ENCODE data around the gene NPIPB2.

NPIPB2 gene

DNA sequence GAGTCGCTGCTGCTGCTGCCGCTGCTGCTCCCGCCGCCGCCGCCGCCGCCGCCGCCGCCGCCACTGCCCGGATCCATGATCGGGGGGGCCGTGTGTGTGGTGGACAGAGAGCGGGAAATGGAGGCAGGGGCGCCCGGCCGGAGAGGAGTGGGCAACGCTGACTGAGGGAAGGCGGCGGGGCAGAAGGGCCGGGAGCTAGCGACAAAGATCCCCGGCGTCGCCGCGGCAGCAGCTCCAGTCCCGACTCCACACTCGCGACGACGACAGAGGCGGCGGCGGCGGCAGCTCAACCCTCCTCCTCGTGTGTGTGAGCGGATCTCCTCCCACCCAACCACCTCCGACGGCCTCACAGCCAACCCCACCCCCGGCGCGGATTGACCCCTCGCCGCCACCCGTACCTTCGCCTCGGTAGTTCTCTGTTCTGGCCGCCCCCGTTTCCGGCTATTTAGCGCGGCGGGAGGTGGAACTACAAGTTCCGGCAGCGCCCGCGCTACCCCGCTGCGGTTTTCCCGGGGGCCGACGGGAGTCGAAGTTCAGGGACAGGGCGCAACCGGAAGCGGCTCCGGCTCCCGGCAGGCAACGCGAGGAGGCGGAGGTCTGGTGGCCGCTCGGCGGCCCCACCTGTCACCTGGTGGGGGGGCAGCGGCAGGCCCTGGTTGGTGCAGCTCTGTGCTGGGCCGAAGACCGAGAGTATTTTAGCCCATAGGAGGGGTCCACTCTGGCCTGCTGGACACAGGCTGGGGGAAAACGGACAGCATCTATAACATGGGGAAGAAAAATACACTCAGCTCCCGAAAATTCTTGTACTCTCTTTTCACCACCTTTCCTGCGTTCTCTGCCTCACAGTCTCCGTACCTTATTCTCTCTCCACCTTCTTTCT is 26.0 kb downstream of the NPIPB2 start, which contains the start of gene GSPT1:
Gene GSPT1, minus strand, starts transcription at position 313 of the 880 bp plus-strand sequence. Its CDS starts 236 bp downstream, at position 77.
- WGBS (ENCODE audit: insufficient coverage): 3% methylated on average over 62 of the region's 84 CpGs
- H3K27ac ChIP-seq (ENCODE audit: insufficient read depth in 1 of 2, low read depth in 1 of 2, low read length in 2 of 2, poor library complexity in 1 of 2, severe bottlenecking in 2 of 2): peak within 1 kb of the TSS; percentile 46 to 83
- ChIA-PET POLR2A (no interaction called here), CTCF (interaction anchor here (0.9 to 1.4 kb wide), 2 partner anchors 9 kb away, joined by 3 to 4 read pairs; no protein-coding TSS in a partner anchor)
- peak; percentile 99 for DNase-seq
- H3K9me3 ChIP-seq (ENCODE audit: control extremely low read depth in 1 of 5, control insufficient read depth in 4 of 5, insufficient read depth in 2 of 5, low read depth in 1 of 5, low read length in 4 of 5): no peaks in the 10 kb centered on the region
- H3K27me3 ChIP-seq (replicated peaks in 2 of 5; ENCODE audit: control insufficient read depth in 4 of 5, insufficient read depth in 5 of 5, low read length in 4 of 5): no peaks in the 10 kb centered on the region
- peaks cover 8 to 29% (median 25%) of the 10 kb centered on the region in 4 experiments for H3K4me1 ChIP-seq (ENCODE audit: control extremely low read depth in 1 of 4, control insufficient read depth in 4 of 4, insufficient read depth in 4 of 4, low read length in 3 of 4)
- peaks cover 0 to under 1% (median 0%) of the 10 kb centered on the region in 4 experiments for H3K36me3 ChIP-seq (ENCODE audit: control insufficient read depth in 4 of 4, insufficient read depth in 4 of 4, low read length in 3 of 4)
- H3K4me3 ChIP-seq (ENCODE audit: control insufficient read depth in 1 of 7, extremely low read depth in 1 of 7, insufficient read depth in 4 of 7, low read depth in 2 of 7, low read length in 6 of 7): peak within 1 kb of the TSS; percentile 75 to 95 (median 89)

DNA sequence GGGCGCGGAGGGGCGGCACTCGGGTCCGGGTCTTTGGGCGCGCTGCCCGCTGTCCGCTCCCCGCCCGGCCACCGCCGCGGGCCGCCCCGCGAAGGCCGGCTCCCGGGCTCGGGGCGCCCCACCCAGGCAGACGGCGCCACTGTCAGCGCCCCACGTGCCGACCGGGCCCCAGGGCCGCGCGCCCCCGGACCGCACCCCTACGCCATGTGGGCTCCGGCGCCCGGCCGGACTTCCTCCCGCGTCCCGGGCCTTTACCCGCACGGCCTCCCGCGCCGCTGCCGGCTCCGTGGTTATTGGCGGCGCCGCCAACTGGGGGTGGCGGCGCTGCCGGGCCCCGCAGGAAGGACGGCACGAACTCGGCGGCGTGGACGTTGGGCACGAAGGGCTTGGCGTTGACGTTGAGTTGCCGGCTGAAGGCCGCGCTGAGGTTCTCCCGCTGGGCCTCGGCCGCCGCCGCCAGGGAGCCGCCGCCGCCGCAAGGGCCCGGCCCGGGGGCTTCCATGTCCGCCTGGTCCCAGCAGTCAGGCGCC is 26.7 kb downstream of the NPIPB2 start:
- Histone ChIP-seq H3K36me3 (ENCODE audit: control insufficient read depth in 4 of 4, insufficient read depth in 4 of 4, low read length in 3 of 4) (peaks cover 0 to 5% (median 0%) of the 10 kb centered on the region in 4 experiments), H3K4me3 (ENCODE audit: control insufficient read depth in 1 of 7, extremely low read depth in 1 of 7, insufficient read depth in 4 of 7, low read depth in 2 of 7, low read length in 6 of 7) (peak overlapping the region; percentile 75 to 95 (median 89)), H3K9me3 (ENCODE audit: control extremely low read depth in 1 of 5, control insufficient read depth in 4 of 5, insufficient read depth in 2 of 5, low read depth in 1 of 5, low read length in 4 of 5) (no peaks in the 10 kb centered on the region), H3K4me1 (ENCODE audit: control extremely low read depth in 1 of 4, control insufficient read depth in 4 of 4, insufficient read depth in 4 of 4, low read length in 3 of 4) (peaks cover 8 to 32% (median 29%) of the 10 kb centered on the region in 4 experiments), H3K27me3 (replicated peaks in 2 of 5; ENCODE audit: control insufficient read depth in 4 of 5, insufficient read depth in 5 of 5, low read length in 4 of 5) (no peaks in the 10 kb centered on the region), H3K27ac (ENCODE audit: insufficient read depth in 1 of 2, low read depth in 1 of 2, low read length in 2 of 2, poor library complexity in 1 of 2, severe bottlenecking in 2 of 2) (peak overlapping the region; percentile 46 to 83)
- ChIA-PET CTCF (interaction anchor here (1.4 kb wide), 1 partner anchor 8 kb away, joined by 4 read pairs; no protein-coding TSS in a partner anchor), POLR2A (no interaction called here)
- WGBS (ENCODE audit: insufficient coverage): 0% methylated on average over 65 of the region's 79 CpGs
- DNase-seq: peak; percentile 25 to 67 (median 44)

DNA sequence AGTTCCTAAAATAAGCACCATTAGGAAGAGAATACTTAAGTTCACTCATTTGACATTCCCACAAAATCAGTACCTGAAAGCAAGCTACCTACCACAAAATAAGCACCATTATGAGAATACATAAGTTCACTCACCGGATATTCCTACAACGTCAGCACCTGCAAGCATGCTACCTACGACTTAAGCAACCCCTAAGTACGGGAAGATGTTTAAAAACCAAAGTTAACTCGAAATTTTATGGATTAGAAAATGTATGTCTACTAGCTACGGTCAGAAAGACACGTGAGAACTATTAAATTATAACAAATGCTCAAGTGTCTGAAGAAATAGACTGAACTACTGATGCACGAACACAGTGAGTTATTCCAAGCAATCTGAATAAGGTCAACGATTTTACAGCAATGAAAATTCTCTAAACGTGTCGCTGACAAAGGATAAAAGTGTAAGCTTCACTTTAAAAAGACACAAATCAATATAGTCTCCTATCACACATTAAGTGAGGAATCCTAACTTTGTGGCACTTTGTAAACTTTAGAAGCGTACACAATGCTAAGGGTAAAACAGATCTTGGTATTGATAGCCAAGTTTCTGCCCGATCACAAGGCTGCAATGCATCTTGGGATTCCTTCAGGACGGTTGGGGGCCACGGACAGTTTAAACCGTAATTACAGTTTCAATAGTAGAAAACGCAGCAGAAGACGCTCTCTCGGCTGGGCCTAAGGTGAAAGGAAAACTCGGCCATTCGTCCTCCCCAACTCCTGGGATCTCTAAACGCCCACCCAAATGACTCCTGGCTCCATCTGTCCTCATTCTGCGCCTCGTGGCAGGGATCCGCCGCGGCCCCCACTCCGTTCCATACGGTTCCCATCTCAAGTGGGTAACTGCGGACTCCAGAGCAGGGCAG is 27.4 kb downstream of the NPIPB2 start:
- Histone ChIP-seq H3K9me3 (ENCODE audit: control extremely low read depth in 1 of 5, control insufficient read depth in 4 of 5, insufficient read depth in 2 of 5, low read depth in 1 of 5, low read length in 4 of 5) (no peaks in the 10 kb centered on the region), H3K4me1 (ENCODE audit: control extremely low read depth in 1 of 4, control insufficient read depth in 4 of 4, insufficient read depth in 4 of 4, low read length in 3 of 4) (peaks cover 8 to 33% (median 29%) of the 10 kb centered on the region in 4 experiments), H3K27me3 (replicated peaks in 2 of 5; ENCODE audit: control insufficient read depth in 4 of 5, insufficient read depth in 5 of 5, low read length in 4 of 5) (no peaks in the 10 kb centered on the region), H3K4me3 (ENCODE audit: control insufficient read depth in 1 of 7, extremely low read depth in 1 of 7, insufficient read depth in 4 of 7, low read depth in 2 of 7, low read length in 6 of 7) (peak overlapping the region; percentile 75 to 95 (median 89)), H3K27ac (ENCODE audit: insufficient read depth in 1 of 2, low read depth in 1 of 2, low read length in 2 of 2, poor library complexity in 1 of 2, severe bottlenecking in 2 of 2) (peak overlapping the region; percentile 46 to 83), H3K36me3 (ENCODE audit: control insufficient read depth in 4 of 4, insufficient read depth in 4 of 4, low read length in 3 of 4) (peaks cover 0 to 5% (median 0%) of the 10 kb centered on the region in 4 experiments)
- CTCF ChIA-PET: interaction anchor here (1.1 to 1.4 kb wide), 2 partner anchors 7 to 12 kb away, joined by 3 to 4 read pairs; no protein-coding TSS in a partner anchor
- DNase-seq: peak in 2 of 3 donors; percentile 34 to 40
- 0% methylated on average over 21 of the region's 30 CpGs for WGBS (ENCODE audit: insufficient coverage)
- POLR2A ChIA-PET: no interaction called here

DNA sequence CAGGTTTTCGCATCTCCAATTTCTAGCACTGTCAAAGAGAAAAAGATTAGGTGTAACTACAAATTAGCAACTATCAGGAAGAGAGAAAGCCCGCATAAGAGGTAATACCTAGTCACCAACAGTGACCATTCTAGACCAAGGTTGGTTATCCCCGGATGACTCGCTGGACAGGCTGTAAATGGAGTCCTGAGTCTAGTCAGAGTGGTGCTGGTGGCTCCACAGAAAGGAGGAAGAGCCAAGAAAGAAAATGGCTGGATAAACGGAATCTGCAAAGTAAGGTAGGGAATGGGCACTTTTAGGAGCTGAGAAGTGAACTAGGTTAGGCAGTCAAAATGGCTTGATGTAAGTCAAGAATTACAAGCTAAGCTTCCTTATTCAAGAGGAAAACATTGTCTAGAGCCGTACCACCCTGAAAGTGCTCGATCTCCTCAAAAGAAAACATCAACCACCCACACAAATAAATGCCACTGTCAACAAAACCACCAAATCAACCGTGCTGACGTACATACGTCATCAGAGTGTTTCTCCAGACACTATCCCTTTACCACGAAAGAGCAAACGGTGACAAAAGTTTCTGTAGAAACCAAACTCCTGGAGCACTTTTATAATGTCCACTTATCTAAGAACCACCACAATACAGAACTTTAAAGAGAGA is 28.3 kb downstream of the NPIPB2 start:
- H3K27ac ChIP-seq (ENCODE audit: insufficient read depth in 1 of 2, low read depth in 1 of 2, low read length in 2 of 2, poor library complexity in 1 of 2, severe bottlenecking in 2 of 2): peak overlapping the region in 1 of 2 experiments; percentile 83
- H3K36me3 ChIP-seq (ENCODE audit: control insufficient read depth in 4 of 4, insufficient read depth in 4 of 4, low read length in 3 of 4): peaks cover 0 to 10% (median 0%) of the 10 kb centered on the region in 4 experiments
- peak; percentile 26 to 37 (median 30) for DNase-seq
- H3K27me3 ChIP-seq (replicated peaks in 2 of 5; ENCODE audit: control insufficient read depth in 4 of 5, insufficient read depth in 5 of 5, low read length in 4 of 5): no peaks in the 10 kb centered on the region
- H3K9me3 ChIP-seq (ENCODE audit: control extremely low read depth in 1 of 5, control insufficient read depth in 4 of 5, insufficient read depth in 2 of 5, low read depth in 1 of 5, low read length in 4 of 5): no peaks in the 10 kb centered on the region
- POLR2A ChIA-PET: no interaction called here
- peaks cover 8 to 33% (median 29%) of the 10 kb centered on the region in 4 experiments for H3K4me1 ChIP-seq (ENCODE audit: control extremely low read depth in 1 of 4, control insufficient read depth in 4 of 4, insufficient read depth in 4 of 4, low read length in 3 of 4)
- CTCF ChIA-PET: interaction anchor here (1.1 kb wide), 1 partner anchor 11 kb away, joined by 3 read pairs; no protein-coding TSS in a partner anchor
- peak overlapping the region in 6 of 7 experiments; percentile 82 to 95 (median 89) for H3K4me3 ChIP-seq (ENCODE audit: control insufficient read depth in 1 of 7, extremely low read depth in 1 of 7, insufficient read depth in 4 of 7, low read depth in 2 of 7, low read length in 6 of 7)
- WGBS (ENCODE audit: insufficient coverage): 52% methylated on average over 9 of the region's 12 CpGs

DNA sequence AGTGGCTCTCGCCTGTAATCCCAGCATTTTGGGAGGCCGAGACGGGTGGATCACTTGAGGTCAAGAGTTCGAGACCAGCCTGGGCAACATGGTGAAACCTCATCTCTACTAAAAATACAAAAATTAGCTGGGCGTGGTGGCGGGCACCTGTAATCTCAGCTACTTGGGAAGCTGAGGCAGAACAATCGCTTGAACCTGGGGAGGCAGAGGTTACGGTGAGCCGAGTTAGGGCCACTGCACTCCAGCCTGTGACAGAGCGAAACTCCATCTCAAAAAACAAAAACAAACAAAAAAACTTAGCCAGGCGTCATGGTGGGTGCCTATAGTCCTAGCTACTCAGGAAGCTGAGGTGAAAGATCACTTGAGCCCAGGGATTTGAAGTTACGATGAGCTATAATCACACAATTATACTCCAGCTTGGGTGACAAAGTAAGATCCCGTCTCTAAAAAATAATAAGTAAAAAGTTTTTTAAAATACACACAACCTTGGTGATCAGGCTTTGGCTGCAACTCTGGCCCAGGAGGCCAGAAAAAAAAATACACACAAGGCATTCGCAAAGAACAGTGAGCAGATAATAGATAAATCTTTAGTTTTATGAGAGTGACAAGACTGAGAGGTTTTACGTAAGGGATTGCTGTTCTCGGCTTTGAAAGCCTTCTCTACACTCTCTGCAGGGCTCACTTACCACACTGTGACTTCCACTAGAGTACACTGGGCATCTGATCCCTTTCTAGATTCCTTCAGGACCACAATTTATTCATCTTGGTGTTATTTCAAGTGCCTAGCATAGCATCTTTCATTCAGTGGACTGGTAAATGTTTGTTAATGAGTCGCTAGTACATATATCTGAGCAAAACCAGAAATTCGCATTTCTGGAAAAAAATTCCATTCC is 31.9 kb downstream of the NPIPB2 start:
- ChIA-PET POLR2A (no interaction called here), CTCF (no interaction called here)
- Histone ChIP-seq H3K9me3 (ENCODE audit: control extremely low read depth in 1 of 5, control insufficient read depth in 4 of 5, insufficient read depth in 2 of 5, low read depth in 1 of 5, low read length in 4 of 5) (no peaks in the 10 kb centered on the region), H3K4me3 (ENCODE audit: control insufficient read depth in 1 of 7, extremely low read depth in 1 of 7, insufficient read depth in 4 of 7, low read depth in 2 of 7, low read length in 6 of 7) (no peak overlapping the region), H3K27me3 (replicated peaks in 2 of 5; ENCODE audit: control insufficient read depth in 4 of 5, insufficient read depth in 5 of 5, low read length in 4 of 5) (no peaks in the 10 kb centered on the region), H3K36me3 (ENCODE audit: control insufficient read depth in 4 of 4, insufficient read depth in 4 of 4, low read length in 3 of 4) (peaks cover 0 to 18% (median under 1%) of the 10 kb centered on the region in 4 experiments), H3K4me1 (ENCODE audit: control extremely low read depth in 1 of 4, control insufficient read depth in 4 of 4, insufficient read depth in 4 of 4, low read length in 3 of 4) (peaks cover 8 to 26% (median 23%) of the 10 kb centered on the region in 4 experiments), H3K27ac (ENCODE audit: insufficient read depth in 1 of 2, low read depth in 1 of 2, low read length in 2 of 2, poor library complexity in 1 of 2, severe bottlenecking in 2 of 2) (peak overlapping the region in 1 of 2 experiments; percentile 19)
- no peak for DNase-seq
- 81% methylated on average over 4 of the region's 18 CpGs for WGBS (ENCODE audit: insufficient coverage)
